Loucy (cell line): ENCODE results near the gene HOXA6.

ENCODE experiments used
- CTCF ChIP-seq: fragments of 200-600 bp; sonication (generic); conservative IDR thresholded peaks from 2 replicates; pipeline ENCODE4 v1.5.1; 2014; ENCODE audit warnings: mild to moderate bottlenecking, antibody characterized with exemption, low read length
- EZH2phosphoT487 ChIP-seq: fragments of 200-600 bp; IDR thresholded peaks from 2 replicates; pipeline ENCODE4 v1.6.1; 2018; ENCODE audit warnings: antibody characterized with exemption, mild to moderate bottlenecking, moderate library complexity, borderline replicate concordance

GRCh38 chr7:27104341-27105058 is 43.1 kb downstream of the HOXA6 start:
- TF ChIP-seq CTCF (no peak), EZH2phosphoT487 (no peak)
